AG04450 (cell line): Measurements from ENCODE around the gene CALML3. TPM values are rescaled to one million over a fixed set of nuclear protein-coding genes. Genes with fewer than 3 reads are reported as not detected.

ENCODE experiments used
- CTCF ChIA-PET: fragments of 300-600, 350-600 bp; formaldehyde crosslinking; extraction: SDS; loops from one replicate; lab custom pipeline; 2022; ENCODE audit warnings: antibody characterized with exemption, inconsistent platforms; lab: Charles Lee
- POLR2A ChIA-PET: fragments of 350-600 bp; formaldehyde crosslinking; extraction: SDS; loops from one replicate; lab custom pipeline; 2021; ENCODE audit warnings: antibody characterized with exemption, inconsistent platforms; lab: Yijun Ruan, JAX
- DNase-seq: peaks from one replicate; pipeline ENCODE4 v3.0.0-alpha.2; 2011; ENCODE audit warnings: low read depth, low spot score
- H3K27ac ChIP-seq: one replicate; pipeline ENCODE4 v1.5.1; 2012; ENCODE audit warnings: low read depth, low read length, control low read depth
- H3K27me3 ChIP-seq: one replicate; pipeline ENCODE4 v1.6.0; 2012; ENCODE audit warnings: low read length; ENCODE audit not compliant: control insufficient read depth, insufficient read depth
- H3K4me3 ChIP-seq: 2 replicates; pipeline ENCODE4 v1.5.1; 2011; ENCODE audit warnings: mild to moderate bottlenecking, low read depth, low read length, control low read depth
- H3K9me3 ChIP-seq: 2 replicates; pipeline ENCODE4 v1.5.1; 2012; ENCODE audit warnings: low read length; ENCODE audit not compliant: control insufficient read depth, insufficient read depth
- CTCF ChIP-seq: IDR thresholded peaks from 2 replicates; pipeline ENCODE4 v1.5.1; 2011; ENCODE audit warnings: low read depth, low read length, control low read depth, inconsistent platforms
- polyA plus RNA-seq: library from polyadenylated mRNA; depleted of rRNA; stranded (reverse); fragments of >200 nt; gene quantifications from 2 replicates; pipeline ENCODE4 v1.2.3, GENCODE V29; 2011

Gene CALML3
- polyA plus RNA-seq, 1 experiment, result not detected

- no peaks in the 10 kb centered on the region for H3K27me3 ChIP-seq
- H3K27ac ChIP-seq, result no peak overlapping the region
- ChIA-PET POLR2A (interaction anchor here (0.5 to 1.3 kb wide), 2 partner anchors 75 to 92 kb away, joined by 3 read pairs; no protein-coding TSS in a partner anchor), CTCF (interaction anchor here (0.9 kb wide), 1 partner anchor 10 kb away, joined by 3 read pairs; no protein-coding TSS in a partner anchor)
- TF ChIP-seq CTCF, result no peak
- peaks cover 6% of the 10 kb centered on the region for H3K9me3 ChIP-seq
- DNase-seq, result no peak
- no peak overlapping the region for H3K4me3 ChIP-seq
Observed at GRCh38 chr10:5538892-5539651, 14.3 kb downstream of the CALML3 start.

- peaks cover 8% of the 10 kb centered on the region for H3K9me3 ChIP-seq
- no peak for TF ChIP-seq CTCF
- no peak overlapping the region for H3K27ac ChIP-seq
- no peak overlapping the region for H3K4me3 ChIP-seq
- H3K27me3 ChIP-seq, result no peaks in the 10 kb centered on the region
- DNase-seq, result no peak
- ChIA-PET CTCF (no interaction called here), POLR2A (no interaction called here)
Observed at GRCh38 chr10:5540080-5540479, 15.3 kb downstream of the CALML3 start.

GRCh38 chr10:5540891-5541290 lies 16.1 kb downstream of the CALML3 start:
- Histone ChIP-seq H3K4me3 (no peak overlapping the region), H3K9me3 (peaks cover 10% of the 10 kb centered on the region), H3K27ac (no peak overlapping the region), H3K27me3 (no peaks in the 10 kb centered on the region)
- no peak for TF ChIP-seq CTCF
- CTCF ChIA-PET, result no interaction called here
- no peak for DNase-seq
- POLR2A ChIA-PET, result no interaction called here

- ChIA-PET CTCF (no interaction called here), POLR2A (no interaction called here)
- no peak for TF ChIP-seq CTCF
- H3K4me3 ChIP-seq, result no peak overlapping the region
- no peak overlapping the region for H3K27ac ChIP-seq
- H3K27me3 ChIP-seq, result no peaks in the 10 kb centered on the region
- no peak for DNase-seq
- peaks cover 10% of the 10 kb centered on the region for H3K9me3 ChIP-seq
Observed at GRCh38 chr10:5542100-5542499, 17.3 kb downstream of the CALML3 start.

- POLR2A ChIA-PET, result no interaction called here
- peaks cover 10% of the 10 kb centered on the region for H3K9me3 ChIP-seq
- TF ChIP-seq CTCF, result no peak
- DNase-seq, result no peak
- no peaks in the 10 kb centered on the region for H3K27me3 ChIP-seq
- no peak overlapping the region for H3K27ac ChIP-seq
- H3K4me3 ChIP-seq, result no peak overlapping the region
- CTCF ChIA-PET, result no interaction called here
Observed at GRCh38 chr10:5543623-5544022, 18.9 kb downstream of the CALML3 start.
